GM19023 (cell line): Measurements from ENCODE around the gene GFI1B.

ENCODE experiments used
- ATAC-seq: cut with Tn5 transposase; IDR thresholded peaks from one replicate; pipeline ENCODE4 v1.9.1; 2021; ENCODE audit warnings: mild to moderate bottlenecking, moderate library complexity; ENCODE audit not compliant: unreplicated experiment

Gene GFI1B

DNA sequence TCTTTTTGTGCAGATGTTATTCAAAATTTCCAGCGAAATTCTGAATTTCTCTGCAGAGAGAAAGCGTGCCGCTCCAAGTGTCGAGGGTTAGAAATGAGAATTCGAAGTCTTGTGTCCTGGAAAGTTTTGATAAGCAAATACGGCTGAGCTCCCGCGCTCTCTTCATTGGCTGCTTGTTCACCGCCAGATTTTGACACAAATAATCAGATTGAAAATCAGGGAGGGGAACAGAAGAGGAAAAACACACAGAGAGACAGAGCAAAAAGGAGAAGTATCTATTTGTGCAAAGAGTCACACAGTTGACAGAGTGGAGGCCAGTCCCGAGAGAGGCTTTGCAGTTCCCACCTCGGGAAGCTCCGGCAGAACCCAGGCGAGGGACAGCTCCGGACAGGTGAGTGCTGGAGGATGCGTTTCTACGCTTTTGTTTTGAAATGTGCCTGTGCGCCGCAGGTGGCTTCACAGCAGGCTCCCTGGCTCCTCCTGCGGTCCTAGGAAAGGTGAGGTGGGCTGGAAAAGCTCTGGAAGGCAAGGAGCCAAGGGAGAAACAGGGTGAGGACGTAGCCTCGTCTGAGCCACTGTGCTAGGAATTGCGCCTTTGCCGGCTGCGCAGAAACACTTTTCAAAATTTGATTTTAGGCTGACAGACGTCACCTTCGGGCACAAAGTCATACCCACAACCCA is at the start of gene GFI1B:
GFI1B (plus strand) TSS at position 244 of the 681 bp plus-strand sequence. CDS start 7,985 bp downstream, outside the sequence.
- no peak for ATAC-seq

DNA sequence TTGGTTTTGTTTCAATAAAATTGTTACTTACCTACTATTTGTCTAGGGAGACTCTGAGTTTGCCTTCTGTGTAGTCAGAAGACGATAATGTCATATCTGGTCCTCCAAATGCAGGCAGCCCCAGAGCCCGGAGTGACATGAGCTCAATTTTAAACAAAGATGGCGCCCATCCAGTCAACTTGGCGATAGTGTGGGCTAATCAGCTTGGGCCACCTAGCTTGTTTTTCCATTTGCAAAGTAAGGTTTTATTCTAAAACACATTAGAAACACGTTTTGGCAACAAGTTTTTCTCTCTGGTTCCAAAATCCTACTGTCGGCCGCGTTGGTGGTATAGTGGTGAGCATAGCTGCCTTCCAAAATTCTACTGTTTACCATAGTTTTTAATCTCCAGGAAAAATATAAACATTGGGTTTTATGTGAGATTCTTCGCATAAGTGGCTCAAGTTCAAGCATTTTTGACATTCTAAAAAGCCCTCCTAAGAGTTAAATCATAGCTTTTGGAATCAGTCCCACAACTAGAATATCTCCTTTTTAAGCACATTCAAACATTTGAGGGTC is 47.2 kb upstream of the GFI1B start:
- no peak for ATAC-seq

DNA sequence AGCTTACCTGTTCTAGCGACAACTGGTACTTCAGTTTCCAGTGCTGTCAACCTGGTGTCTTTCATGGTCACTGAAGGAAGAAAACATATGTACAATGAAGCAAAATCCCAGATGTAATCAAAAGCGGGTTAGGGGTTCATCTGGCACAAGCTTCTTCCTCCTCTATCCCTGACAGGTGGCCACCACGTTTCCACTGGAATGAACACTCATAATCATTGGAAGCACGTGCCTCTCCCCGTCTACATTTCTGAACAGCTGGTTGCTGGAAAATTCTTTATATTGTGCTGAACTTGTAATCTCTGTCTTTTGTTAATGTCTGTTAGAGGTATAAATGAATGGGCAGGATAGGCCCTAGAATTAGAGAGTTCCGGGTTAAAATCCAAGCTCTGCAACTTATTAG is 43.5 kb upstream of the GFI1B start:
- ATAC-seq: no peak

DNA sequence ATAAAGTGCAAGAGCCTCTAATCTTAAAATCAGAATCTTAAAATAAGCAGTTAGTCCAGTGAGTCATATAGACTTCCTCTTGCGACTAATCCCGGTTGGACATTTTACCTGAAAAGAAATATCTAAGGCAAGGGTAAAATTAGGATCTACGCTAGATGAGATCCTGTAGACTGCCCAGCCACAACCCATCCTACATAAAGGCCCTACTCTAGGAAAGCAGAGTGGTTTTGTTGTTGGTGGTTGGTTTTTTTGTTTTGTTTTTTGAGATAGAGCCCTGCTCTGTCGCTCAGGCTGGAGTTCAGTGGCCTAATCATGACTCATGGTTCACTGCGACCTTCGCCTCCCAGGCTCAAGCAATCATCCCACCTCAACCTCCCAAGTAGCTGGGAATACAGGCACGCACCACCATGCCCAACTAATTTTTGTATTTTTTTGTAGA is 41.0 kb upstream of the GFI1B start:
- no peak for ATAC-seq

DNA sequence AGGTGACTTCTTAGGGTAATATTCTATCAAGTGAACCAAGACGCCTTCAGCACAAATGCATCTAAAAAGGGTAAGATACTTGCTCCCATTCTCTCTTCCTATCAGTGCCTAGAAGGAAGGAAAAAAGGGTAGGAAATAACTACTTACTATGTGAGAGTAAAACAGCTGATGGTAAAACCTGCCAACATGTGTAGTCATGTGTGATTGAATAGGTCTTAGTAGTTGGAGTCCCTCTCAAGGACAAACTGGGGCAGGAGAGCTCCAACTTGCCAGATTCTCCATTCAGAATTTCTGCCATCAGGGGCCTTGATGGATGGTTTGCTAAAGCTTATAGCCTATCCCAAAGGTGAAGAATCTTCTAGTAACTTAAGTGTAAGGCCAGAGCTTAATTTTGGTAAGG is 39.3 kb upstream of the GFI1B start:
- ATAC-seq: no peak

DNA sequence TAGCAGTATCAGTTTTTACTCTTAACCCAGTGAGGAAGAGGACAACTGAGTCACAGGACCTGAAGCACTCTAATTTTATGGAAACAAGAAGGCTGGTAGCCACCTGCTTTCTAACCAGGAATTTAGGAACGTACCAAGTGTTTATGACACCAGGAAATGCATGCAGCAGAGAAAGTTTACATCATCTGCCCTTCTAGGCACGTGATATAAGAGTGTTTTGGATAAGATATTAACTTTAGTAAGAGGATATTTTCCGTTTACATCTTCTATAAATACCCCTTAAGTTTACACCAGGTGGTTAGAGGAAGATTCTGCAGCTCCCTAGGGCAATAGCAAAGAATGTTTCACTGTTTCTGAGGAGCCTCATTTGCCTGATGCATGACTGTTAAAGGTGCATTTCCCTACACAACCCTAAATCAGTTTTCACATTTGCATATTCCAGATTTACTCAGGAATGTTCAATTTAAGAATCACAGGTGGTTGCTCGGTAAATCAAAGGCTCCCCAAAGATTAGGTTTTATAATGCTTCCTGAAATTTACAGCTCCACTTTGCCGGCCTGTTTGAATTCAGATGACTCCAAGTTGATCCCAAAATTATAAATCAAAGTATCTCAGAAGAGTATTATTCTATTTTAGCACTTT is 35.8 kb upstream of the GFI1B start:
- ATAC-seq: no peak

DNA sequence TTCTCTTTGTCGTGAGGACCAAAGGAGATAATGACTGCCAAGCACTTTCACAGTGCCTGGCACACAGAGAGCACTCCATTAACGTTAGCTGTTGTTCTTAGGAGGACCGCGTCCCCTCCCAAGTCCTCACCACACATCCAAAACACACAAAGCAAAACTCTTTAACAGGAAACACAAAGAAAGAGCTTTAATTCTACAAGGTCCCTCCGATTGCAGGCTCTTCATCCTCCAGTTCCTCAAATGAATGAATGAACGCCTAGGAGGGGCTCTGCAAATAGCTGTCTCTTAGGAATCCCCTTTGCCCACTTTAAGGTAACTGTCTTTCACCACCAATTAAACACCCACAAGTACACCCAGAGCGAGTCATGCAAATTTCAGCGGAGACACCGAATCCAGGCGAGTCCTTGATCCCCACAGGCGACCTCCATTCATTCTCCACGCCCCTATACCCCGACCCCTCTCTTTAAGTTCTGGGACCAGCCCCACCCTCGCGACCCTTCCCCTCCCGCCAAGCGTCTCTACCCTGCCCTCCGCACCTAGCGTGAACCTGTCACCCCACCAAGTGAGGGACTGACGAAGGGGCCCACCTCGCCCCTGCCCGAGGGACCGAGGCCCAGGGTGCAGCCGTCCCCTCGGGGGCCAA is 34.7 kb upstream of the GFI1B start:
- peak; percentile 2 for ATAC-seq

DNA sequence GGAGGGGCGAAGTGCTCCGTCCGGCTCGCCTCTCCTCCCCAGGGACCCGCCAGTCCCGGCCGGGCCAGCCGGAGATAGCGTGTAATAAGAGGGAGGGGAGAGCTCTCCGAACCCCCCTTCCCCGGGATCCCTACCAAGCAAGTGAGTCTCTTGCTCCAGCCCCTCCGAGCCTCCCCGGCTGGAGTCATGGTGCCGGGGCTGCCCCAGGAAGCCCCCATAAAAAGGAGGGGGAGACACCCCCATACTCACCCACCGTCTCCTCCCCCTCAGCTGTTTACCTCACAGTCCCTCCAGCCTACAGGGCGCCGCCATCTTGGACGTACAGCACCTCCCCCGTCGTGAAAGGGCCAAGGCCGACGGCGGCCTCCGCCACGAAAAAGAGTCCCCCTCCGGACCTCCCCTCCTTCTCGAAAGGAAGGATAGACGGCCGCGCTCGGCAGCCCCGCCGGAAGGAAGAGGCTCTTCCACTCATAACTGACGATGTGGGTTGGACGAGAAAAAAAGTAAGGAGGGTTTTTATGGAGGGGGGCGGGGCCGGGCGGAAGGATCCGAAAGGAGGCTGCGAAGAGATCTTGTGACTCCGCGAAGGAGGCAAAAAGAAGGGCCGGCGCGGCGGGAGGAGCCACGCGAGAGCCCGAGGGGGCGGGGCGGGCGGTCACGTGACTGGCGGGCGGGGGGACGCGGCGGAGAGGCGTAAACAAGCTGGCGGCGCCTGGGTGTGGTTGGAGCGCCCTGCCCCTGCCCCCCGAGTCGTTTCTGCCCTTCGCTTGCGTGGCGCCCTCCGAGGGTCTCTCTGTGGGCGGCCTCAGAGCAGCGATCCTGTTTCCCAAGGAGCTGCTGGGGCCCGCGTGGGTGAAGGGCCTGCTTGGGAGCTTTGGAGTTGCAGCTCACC is 34.0 kb upstream of the GFI1B start, which contains the start of gene TSC1:
TSC1 (minus strand) TSS at position 323 of the 892 bp plus-strand sequence. CDS start 15,744 bp downstream, outside the sequence.
- ATAC-seq: peak; percentile 71

DNA sequence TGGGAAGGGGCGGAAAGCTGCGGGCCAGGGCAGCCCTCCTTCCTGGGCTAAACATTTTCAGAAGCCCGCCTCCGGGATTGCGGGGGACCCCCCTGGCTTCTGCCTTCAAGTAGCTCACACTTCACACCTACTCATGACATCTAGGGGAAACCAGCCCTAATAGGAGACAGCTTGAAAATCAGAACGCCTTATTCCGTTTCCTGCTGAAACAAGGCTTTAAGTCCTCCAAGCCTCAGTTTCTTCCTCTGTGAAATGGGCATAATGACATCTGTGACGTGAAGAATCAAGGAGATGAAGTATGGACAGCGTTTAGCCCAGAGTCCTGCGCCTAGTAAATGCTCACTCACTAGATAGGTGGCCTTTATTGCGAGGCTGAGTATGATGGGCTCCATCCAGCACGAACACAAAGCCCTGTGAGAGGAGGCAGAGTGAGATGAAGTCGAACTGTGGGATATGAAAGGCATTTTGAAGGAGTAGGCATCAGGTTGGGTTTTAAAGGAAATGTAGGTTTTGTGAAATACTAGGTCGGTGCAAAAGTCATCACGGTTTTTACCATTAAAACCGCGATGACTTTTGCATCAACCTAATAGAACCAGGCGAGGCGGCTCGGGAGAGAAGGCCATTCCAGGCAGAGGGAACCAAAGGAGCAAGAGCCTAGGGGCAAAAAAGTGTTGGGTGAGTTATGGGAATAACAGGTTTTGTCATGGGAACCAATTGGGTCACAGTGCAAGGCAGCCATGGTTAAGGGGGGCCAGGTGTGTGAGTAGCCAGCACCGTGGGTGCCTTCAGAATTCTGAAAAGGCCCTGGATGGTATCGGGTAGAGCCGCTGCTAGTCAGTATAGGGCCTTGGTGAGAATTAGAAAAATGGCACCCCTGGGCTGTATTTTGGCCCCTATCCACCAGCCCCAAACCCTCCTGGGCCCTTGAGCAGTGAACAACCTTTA is 33.0 kb upstream of the GFI1B start:
- ATAC-seq: peak; percentile 13

DNA sequence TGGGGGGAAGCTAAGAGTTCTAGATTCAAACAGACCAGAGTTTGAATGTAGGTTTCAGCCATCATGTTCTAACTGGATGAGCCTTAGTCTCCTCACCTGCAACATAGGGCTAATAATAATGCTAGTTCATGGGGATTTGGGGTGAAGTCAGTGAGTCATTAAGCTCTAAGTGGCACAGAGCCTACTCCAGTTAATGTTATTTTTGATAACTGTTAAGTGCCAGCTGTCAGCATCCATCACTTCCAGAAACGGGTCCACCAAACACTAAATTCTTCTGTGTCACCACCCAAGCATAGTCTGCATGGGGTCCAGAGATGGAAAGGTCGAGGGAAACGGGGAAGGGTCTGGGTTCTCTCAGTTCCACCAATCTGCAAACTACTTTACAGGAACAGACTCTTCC is 32.3 kb upstream of the GFI1B start:
- ATAC-seq: no peak

DNA sequence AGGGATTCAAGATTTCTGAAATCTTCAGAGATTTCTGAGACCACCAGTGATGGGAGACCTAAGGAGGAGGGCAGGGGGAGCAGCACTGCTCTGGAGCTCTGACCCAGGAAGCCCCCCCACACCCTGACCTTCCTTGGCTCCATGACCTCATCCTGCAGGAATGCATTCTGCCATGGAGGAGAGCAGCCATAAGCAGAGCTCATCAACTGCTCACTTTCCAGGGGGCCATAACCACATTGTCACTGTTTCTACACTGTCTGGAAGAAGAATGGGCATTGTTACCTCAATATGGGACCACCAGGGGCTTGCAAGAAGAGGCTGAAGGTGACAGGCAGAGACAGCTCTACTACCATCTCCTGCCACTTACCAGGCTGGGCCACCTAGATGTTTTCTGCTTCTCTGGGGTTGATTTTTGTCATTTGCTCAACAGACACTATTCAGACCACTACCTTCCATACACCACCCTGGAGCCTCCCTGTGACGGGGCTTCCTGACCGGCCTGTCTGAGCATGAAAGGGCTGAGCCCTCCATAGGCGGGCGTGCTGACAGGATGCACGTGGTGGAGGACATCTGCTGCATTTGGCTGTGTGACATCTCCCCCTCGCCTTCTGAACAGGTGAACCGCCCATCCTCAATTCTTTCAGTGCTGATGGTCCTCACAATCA is 31.7 kb upstream of the GFI1B start:
- no peak for ATAC-seq

DNA sequence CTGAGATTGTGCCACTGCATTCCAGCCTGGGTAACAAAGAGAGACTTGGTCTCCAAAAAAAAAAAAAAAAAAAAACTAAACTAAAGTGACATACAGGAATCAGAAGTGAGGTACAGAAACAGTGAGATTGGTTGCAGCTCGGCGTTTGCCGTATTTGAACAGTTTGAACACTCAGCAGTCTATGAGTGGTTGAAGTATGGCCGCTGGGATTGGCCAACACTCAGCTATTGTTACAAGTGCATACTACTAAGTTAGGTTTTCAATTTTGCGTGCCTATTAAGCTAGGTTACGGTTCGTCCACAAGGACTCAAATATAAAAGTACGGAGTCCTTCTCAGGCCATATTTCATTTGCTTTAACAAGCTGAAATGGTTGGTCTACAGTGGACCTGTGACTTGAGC is 30.7 kb upstream of the GFI1B start:
- ATAC-seq: no peak

DNA sequence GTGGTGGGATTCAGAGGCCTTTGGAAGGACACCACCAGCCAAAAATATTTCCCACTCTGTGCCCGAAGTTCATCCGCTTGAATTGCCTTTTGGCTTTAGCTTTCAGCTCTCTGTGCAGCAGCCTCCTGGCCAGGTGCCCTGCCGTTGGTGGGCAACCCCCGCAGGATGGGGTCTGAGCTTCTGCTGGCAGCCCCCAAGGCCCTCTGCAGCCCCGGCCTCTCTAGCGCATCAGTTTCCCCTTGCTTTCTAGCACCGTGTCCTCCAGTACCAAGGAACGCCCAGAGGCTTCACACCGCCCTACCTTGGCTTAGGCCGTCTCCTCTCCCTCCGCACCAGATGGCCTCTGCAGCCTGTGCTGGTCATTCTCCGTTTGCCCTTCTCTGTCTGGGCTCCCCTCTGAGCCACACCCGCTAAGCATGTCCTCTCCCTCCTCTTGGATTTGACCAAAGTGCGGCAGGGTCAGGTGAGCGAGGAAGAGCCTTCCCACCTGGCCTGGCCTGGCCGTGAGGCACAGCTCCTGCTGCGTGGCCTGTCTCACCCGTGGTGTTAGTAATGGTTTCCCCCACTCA is 29.9 kb upstream of the GFI1B start:
- no peak for ATAC-seq

DNA sequence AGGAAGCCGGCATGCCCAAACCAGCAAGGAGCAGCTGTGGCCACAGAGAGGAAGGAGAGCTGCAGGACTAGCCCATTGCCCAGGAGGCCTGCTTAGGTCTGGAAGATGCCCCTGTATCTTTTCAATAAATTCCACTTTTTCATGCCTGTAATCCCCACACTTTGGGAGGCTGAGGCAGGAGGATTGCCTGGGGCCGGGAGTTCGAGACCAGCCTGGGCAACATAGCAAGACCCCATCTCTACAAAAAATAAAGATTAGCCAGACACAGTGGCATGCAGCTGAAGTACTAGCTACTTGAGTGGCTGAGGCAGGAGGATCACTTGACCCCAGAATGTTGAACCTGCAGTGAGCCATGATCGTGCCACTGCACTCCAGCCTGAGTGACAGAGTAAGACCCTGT is 28.8 kb upstream of the GFI1B start:
- no peak for ATAC-seq

DNA sequence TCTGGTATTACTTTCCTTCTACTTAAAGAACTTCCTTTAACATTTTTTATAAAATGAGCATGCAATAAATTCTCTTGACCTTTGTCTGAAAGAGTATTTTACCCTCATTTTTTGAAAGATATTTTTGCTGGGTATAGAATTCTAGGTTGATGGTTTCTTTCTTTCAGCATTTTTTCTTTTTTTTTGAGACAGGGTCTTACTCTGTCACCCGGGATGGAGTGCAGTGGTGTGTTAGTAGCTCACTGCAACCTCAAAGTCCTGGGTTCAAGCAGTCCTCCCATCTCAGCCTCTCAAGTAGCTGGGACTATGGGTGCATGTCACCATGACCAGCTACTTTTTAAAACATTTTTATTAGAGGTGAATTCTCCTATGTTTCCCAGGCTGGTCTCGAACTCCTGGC is 23.4 kb upstream of the GFI1B start:
- ATAC-seq: no peak

DNA sequence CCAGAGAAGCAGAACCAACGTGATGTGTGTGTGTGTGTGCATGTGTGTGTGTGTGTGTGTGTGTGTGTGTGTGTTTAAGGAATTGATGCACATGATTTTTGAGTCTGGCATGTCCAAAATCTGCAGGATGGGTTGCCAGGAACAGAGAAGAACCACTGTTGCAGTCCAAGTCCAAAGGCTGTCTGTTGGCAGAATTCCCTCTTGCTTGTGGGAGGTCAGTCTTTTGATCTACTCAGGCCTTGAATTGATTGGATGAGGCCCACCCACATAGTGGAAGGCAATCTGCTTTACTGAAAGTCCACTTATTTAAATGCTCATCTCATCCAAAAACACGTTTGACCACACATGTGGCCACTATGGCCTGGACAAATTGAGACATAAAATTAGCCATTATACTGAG is 22.7 kb upstream of the GFI1B start:
- ATAC-seq: no peak

DNA sequence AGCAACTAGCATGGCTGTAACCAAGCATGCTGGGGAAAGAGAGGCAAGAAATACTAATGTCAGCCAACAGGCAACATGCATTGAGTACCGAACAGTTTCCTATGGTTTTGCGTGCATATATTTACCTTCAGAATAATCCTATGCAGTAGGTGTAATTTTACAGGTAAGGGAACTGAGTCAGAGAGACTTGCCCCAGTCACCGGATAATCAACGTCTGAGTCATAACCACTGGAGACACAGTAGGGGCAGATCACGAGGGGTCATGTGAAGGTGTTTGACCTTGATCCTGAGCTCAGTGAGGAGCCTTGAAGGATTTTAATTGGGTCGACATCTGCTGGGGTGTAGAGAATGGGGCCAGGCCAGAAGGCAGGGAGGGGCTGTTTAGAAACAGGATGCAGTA is 20.7 kb upstream of the GFI1B start:
- no peak for ATAC-seq

DNA sequence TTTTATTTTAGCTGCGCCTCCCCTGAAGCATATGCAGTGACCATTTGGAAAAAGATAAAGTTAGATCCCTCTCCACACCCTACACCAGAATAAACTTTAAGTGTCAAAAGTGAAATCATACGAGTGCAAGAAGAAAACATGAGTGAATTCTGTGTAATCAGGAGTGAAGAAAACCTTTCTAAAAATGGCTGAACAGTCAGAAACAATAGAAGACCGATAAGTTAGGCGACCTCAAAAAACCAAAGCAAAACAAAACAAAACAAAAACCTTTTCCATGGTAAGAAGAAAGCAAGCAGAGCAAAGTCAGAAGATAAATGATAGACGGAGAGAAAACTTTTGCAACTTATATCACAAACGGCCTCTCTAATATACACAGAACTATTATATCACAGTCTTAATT is 17.5 kb upstream of the GFI1B start:
- ATAC-seq: no peak

DNA sequence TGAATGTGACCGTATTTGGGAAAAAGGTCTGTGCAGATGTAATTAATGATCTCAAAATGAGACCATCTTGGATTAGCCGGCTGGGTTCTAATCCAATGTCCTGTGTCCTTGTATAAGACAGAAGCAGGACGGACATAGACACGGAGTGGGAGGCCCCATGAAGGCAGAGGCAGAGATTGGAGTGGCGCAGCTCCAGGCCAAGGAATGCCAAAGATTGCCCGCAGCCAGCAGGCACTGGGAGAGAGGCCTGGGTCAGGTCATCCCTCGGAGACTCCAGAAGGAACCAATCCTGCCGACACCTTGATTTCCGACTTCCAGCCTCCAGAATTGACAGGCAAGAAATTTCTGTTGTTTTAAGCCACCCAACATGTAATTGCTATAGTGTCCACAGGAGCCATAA is 13.0 kb upstream of the GFI1B start:
- ATAC-seq: no peak
